ENCODE results near the gene PRRT1B.

DNA sequence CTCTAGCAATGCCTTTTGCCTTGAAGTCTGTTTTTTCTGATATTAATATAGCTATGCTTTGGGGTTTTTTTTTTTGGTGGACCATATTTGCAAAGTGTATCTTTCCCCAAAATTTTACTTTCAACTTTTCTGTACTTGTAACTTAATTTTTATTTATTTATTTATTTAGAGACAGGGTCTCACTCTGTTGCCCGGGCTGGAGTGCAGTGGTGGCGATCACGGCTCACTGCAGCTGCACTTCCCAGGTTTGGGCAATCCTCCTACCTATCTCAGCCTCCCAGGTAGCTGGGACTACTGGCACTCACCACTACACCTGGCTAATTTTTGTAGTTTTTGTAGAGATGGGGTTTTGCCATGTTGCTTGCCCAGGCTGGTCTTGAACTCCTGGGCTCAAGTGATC lies 20.8 kb downstream of the PRRT1B start:
- TF ChIP-seq, protein P1, sequence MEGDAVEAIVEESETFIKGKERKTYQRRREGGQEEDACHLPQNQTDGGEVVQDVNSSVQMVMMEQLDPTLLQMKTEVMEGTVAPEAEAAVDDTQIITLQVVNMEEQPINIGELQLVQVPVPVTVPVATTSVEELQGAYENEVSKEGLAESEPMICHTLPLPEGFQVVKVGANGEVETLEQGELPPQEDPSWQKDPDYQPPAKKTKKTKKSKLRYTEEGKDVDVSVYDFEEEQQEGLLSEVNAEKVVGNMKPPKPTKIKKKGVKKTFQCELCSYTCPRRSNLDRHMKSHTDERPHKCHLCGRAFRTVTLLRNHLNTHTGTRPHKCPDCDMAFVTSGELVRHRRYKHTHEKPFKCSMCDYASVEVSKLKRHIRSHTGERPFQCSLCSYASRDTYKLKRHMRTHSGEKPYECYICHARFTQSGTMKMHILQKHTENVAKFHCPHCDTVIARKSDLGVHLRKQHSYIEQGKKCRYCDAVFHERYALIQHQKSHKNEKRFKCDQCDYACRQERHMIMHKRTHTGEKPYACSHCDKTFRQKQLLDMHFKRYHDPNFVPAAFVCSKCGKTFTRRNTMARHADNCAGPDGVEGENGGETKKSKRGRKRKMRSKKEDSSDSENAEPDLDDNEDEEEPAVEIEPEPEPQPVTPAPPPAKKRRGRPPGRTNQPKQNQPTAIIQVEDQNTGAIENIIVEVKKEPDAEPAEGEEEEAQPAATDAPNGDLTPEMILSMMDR (IDR thresholded peaks at IDR 0.05 in 2 of 3, conservative IDR thresholded peaks at IDR 0.05 in 1 of 3; ENCODE audit: insufficient read depth in 2 of 3, low read depth in 1 of 3, low read length in 3 of 3), result no peak
- TF ChIP-seq HDAC8 (tag; IDR thresholded peaks at IDR 0.05) (no peak), ZNF589 (CRISPR knock-in tag; IDR thresholded peaks at IDR 0.05; ENCODE audit: low read depth) (no peak), EP300 (IDR thresholded peaks at IDR 0.05; ENCODE audit: low read length) (no peak), LARP7 (IDR thresholded peaks at IDR 0.05) (no peak), HDGF (IDR thresholded peaks at IDR 0.05) (no peak), SMARCE1 (IDR thresholded peaks at IDR 0.05) (no peak), ZBTB8A (IDR thresholded peaks at IDR 0.05; ENCODE audit: partially characterized antibody) (no peak), ZNF140 (CRISPR knock-in tag; IDR thresholded peaks at IDR 0.05) (no peak)
- TF ChIP-seq, protein P2, sequence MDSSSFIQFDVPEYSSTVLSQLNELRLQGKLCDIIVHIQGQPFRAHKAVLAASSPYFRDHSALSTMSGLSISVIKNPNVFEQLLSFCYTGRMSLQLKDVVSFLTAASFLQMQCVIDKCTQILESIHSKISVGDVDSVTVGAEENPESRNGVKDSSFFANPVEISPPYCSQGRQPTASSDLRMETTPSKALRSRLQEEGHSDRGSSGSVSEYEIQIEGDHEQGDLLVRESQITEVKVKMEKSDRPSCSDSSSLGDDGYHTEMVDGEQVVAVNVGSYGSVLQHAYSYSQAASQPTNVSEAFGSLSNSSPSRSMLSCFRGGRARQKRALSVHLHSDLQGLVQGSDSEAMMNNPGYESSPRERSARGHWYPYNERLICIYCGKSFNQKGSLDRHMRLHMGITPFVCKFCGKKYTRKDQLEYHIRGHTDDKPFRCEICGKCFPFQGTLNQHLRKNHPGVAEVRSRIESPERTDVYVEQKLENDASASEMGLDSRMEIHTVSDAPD (CRISPR knock-in tag; IDR thresholded peaks at IDR 0.05), result no peak
- TF ChIP-seq, protein P3, sequence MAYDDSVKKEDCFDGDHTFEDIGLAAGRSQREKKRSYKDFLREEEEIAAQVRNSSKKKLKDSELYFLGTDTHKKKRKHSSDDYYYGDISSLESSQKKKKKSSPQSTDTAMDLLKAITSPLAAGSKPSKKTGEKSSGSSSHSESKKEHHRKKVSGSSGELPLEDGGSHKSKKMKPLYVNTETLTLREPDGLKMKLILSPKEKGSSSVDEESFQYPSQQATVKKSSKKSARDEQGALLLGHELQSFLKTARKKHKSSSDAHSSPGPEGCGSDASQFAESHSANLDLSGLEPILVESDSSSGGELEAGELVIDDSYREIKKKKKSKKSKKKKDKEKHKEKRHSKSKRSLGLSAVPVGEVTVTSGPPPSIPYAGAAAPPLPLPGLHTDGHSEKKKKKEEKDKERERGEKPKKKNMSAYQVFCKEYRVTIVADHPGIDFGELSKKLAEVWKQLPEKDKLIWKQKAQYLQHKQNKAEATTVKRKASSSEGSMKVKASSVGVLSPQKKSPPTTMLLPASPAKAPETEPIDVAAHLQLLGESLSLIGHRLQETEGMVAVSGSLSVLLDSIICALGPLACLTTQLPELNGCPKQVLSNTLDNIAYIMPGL (CRISPR knock-in tag; IDR thresholded peaks at IDR 0.05), result no peak
- TF ChIP-seq, protein P4, sequence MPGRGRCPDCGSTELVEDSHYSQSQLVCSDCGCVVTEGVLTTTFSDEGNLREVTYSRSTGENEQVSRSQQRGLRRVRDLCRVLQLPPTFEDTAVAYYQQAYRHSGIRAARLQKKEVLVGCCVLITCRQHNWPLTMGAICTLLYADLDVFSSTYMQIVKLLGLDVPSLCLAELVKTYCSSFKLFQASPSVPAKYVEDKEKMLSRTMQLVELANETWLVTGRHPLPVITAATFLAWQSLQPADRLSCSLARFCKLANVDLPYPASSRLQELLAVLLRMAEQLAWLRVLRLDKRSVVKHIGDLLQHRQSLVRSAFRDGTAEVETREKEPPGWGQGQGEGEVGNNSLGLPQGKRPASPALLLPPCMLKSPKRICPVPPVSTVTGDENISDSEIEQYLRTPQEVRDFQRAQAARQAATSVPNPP (IDR thresholded peaks at IDR 0.05; ENCODE audit: borderline replicate concordance, insufficient read depth, insufficient read length), result no peak
- TF ChIP-seq, protein P5, sequence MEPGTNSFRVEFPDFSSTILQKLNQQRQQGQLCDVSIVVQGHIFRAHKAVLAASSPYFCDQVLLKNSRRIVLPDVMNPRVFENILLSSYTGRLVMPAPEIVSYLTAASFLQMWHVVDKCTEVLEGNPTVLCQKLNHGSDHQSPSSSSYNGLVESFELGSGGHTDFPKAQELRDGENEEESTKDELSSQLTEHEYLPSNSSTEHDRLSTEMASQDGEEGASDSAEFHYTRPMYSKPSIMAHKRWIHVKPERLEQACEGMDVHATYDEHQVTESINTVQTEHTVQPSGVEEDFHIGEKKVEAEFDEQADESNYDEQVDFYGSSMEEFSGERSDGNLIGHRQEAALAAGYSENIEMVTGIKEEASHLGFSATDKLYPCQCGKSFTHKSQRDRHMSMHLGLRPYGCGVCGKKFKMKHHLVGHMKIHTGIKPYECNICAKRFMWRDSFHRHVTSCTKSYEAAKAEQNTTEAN (CRISPR knock-in tag; IDR thresholded peaks at IDR 0.05), result no peak
- TF ChIP-seq, protein P6, sequence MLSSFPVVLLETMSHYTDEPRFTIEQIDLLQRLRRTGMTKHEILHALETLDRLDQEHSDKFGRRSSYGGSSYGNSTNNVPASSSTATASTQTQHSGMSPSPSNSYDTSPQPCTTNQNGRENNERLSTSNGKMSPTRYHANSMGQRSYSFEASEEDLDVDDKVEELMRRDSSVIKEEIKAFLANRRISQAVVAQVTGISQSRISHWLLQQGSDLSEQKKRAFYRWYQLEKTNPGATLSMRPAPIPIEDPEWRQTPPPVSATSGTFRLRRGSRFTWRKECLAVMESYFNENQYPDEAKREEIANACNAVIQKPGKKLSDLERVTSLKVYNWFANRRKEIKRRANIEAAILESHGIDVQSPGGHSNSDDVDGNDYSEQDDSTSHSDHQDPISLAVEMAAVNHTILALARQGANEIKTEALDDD (IDR thresholded peaks at IDR 0.05), result no peak
